ENCODE measurements around the gene HTT. TPM values are rescaled to one million over a fixed set of nuclear protein-coding genes. Genes with fewer than 3 reads are reported as not detected.

Gene HTT
- total and polyA plus RNA-seq, 9 donors = 13.3 to 63.2 (median 38.6) TPM

DNA sequence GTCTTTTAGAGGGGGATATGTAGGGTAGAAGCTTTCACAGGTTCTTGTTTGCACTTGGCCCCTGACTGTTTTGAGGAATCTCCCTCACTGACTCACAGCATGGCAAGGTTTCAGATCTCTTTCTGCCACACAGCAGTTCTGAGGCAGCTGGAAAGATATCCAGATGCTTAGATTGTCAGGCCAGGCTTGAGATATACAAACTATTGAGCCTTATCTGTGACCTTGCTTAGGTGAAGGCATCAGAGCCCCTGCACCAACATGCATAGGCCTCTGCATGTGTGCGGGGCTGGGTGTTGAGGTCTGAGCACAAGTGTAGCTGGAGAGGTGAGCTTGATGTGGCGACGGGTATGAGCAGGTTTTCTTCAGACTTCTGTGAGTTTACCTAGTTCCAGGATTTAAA is 93.5 kb downstream of the HTT start:
- Histone ChIP-seq H3K9me3 (no peaks in the 10 kb centered on the region), H3K36me3 (no peaks in the 10 kb centered on the region), H3K27ac (no peak overlapping the region), H3K4me3 (no peak overlapping the region), H3K4me1 (ENCODE audit: insufficient read depth) (peaks cover 3% of the 10 kb centered on the region), H3K27me3 (no peaks in the 10 kb centered on the region)
- TF ChIP-seq POLR2A (IDR thresholded peaks at IDR 0.05) = no peak
- no peak for TF ChIP-seq EP300 (IDR thresholded peaks at IDR 0.05)
- TF ChIP-seq, protein P1, sequence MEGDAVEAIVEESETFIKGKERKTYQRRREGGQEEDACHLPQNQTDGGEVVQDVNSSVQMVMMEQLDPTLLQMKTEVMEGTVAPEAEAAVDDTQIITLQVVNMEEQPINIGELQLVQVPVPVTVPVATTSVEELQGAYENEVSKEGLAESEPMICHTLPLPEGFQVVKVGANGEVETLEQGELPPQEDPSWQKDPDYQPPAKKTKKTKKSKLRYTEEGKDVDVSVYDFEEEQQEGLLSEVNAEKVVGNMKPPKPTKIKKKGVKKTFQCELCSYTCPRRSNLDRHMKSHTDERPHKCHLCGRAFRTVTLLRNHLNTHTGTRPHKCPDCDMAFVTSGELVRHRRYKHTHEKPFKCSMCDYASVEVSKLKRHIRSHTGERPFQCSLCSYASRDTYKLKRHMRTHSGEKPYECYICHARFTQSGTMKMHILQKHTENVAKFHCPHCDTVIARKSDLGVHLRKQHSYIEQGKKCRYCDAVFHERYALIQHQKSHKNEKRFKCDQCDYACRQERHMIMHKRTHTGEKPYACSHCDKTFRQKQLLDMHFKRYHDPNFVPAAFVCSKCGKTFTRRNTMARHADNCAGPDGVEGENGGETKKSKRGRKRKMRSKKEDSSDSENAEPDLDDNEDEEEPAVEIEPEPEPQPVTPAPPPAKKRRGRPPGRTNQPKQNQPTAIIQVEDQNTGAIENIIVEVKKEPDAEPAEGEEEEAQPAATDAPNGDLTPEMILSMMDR (IDR thresholded peaks at IDR 0.05) = no peak
- DNase-seq = no peak
- intact Hi-C loops (cut with DNase I) = no loop called here
- WGBS, 3 donors = 31 to 55% (median 32%) methylated on average over 3 of the region's 3 CpGs

DNA sequence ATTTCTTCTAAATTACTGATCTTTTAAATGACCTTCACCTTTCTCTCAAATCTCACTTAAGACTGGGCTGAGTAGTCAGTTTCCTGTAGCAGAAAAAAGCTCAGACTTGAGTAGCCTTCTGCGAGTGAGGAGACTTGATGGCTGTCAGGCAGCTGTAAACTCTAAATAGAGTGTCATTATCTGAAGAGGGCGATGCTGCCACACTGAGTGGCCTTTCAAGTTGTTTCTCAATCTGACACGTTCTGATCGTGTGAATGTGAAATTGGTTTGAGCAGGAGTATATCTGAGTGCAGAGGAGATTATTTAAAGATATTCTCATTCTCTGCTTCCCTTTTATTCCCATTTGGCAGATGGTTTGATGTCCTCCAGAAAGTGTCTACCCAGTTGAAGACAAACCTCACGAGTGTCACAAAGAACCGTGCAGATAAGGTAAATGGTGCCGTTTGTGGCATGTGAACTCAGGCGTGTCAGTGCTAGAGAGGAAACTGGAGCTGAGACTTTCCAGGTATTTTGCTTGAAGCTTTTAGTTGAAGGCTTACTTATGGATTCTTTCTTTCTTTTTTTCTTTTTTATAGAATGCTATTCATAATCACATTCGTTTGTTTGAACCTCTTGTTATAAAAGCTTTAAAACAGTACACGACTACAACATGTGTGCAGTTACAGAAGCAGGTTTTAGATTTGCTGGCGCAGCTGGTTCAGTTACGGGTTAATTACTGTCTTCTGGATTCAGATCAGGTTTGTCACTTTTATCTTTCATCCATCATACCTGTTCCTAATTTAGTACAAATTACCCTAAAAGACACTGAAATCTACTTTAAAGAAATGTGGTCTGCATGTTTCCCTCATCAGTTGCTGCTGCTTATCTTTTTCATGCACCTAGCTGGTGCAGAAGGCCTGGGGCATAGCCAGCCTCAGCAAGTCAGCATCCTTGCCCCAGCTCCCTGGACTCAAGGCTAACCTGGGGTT is 100.2 kb downstream of the HTT start:
- Histone ChIP-seq H3K4me1 (ENCODE audit: insufficient read depth) (no peaks in the 10 kb centered on the region), H3K9me3 (no peaks in the 10 kb centered on the region), H3K27me3 (no peaks in the 10 kb centered on the region), H3K4me3 (no peak overlapping the region), H3K36me3 (no peaks in the 10 kb centered on the region), H3K27ac (no peak overlapping the region)
- intact Hi-C loops (cut with DNase I) = no loop called here
- WGBS, 3 donors = 80 to 82% (median 80%) methylated on average over 12 of the region's 12 CpGs
- no peak for DNase-seq
- no peak for TF ChIP-seq POLR2A (IDR thresholded peaks at IDR 0.05)
- TF ChIP-seq, protein P1 (IDR thresholded peaks at IDR 0.05) = no peak
- no peak for TF ChIP-seq EP300 (IDR thresholded peaks at IDR 0.05)

GRCh38 chr4:3176367-3177229 is 102.1 kb downstream of the HTT start:
- Histone ChIP-seq H3K4me3 (no peak overlapping the region), H3K36me3 (no peaks in the 10 kb centered on the region), H3K4me1 (ENCODE audit: insufficient read depth) (no peaks in the 10 kb centered on the region), H3K9me3 (no peaks in the 10 kb centered on the region), H3K27ac (no peak overlapping the region), H3K27me3 (no peaks in the 10 kb centered on the region)
- WGBS, 3 donors = 82 to 84% (median 83%) methylated on average over 11 of the region's 11 CpGs
- no peak for TF ChIP-seq POLR2A (IDR thresholded peaks at IDR 0.05)
- TF ChIP-seq EP300 (IDR thresholded peaks at IDR 0.05) = no peak
- TF ChIP-seq, protein P1 (IDR thresholded peaks at IDR 0.05) = no peak
- no peak for DNase-seq
- intact Hi-C loops (cut with DNase I) = no loop called here

- H3K4me1 ChIP-seq (ENCODE audit: insufficient read depth) = no peaks in the 10 kb centered on the region
- no peak overlapping the region for H3K4me3 ChIP-seq
- H3K9me3 ChIP-seq = no peaks in the 10 kb centered on the region
- TF ChIP-seq POLR2A (IDR thresholded peaks at IDR 0.05) = no peak
- TF ChIP-seq EP300 (IDR thresholded peaks at IDR 0.05) = no peak
- TF ChIP-seq, protein P1 (IDR thresholded peaks at IDR 0.05) = no peak
- intact Hi-C loops (cut with DNase I) = no loop called here
- H3K27me3 ChIP-seq = no peaks in the 10 kb centered on the region
- DNase-seq = no peak
- H3K27ac ChIP-seq = no peak overlapping the region
- H3K36me3 ChIP-seq = no peaks in the 10 kb centered on the region
These were observed 102.9 kb downstream of the HTT start for GRCh38 chr4:3177426-3177825.
